ENCODE data around the gene PRIMPOL. TPM values are rescaled to one million over a fixed set of nuclear protein-coding genes. Genes with fewer than 3 reads are reported as not detected.
"Not testable (repeated sequence)": the region's sequence is repeated elsewhere in the genome, so short reads cannot be mapped to it uniquely, and the experiment has no call there.

PRIMPOL gene
- total RNA-seq (10 to 100 TPM; 14.8 to 88.8 (median 32.4) TPM), polyA plus RNA-seq (10 to 100 TPM; 11.5 to 20.2 (median 12.8) TPM)
- long read RNA-seq, donor 1 = 0 reads
- long read RNA-seq, donor 2, partial matches to known transcripts = 0 of 2 reads
- long read RNA-seq, donor 2, other reads (novel, unspliced or antisense) = 0 of 2 reads
- long read RNA-seq, donor 3, partial matches to known transcripts = 0 of 5 reads
- long read RNA-seq, donor 3, other reads (novel, unspliced or antisense) = 0 of 5 reads
- long read RNA-seq, donor 4 = 0 reads
- long read RNA-seq, donor 5, partial matches to known transcripts = 0 of 2 reads
- long read RNA-seq, donor 5, other reads (novel, unspliced or antisense) = 0 of 2 reads
- long read RNA-seq, donor 6, transcript PRIMPOL-208 (3 exons, 498 nt) = major isoform, 8 of 12 reads
- long read RNA-seq, donor 6, partial matches to known transcripts = 0 of 12 reads
- long read RNA-seq, donor 6, other reads (novel, unspliced or antisense) = 0 of 12 reads
- long read RNA-seq, donor 7, partial matches to known transcripts = 0 of 2 reads
- long read RNA-seq, donor 7, other reads (novel, unspliced or antisense) = 0 of 2 reads
- long read RNA-seq, donor 8, transcript PRIMPOL-208 (3 exons, 498 nt) = major isoform, 6 of 12 reads
- long read RNA-seq, donor 8, partial matches to known transcripts = 0 of 12 reads
- long read RNA-seq, donor 8, other reads (novel, unspliced or antisense) = 6 of 12 reads
- long read RNA-seq, donor 9, partial matches to known transcripts = 0 of 1 reads
- long read RNA-seq, donor 9, other reads (novel, unspliced or antisense) = 0 of 1 reads
- long read RNA-seq, donor 10, partial matches to known transcripts = 0 of 2 reads
- long read RNA-seq, donor 10, other reads (novel, unspliced or antisense) = 0 of 2 reads

GRCh38 chr4:184649026-184649970, at the start of gene PRIMPOL, which contains the start of gene CASP3:
PRIMPOL (plus strand) TSS chr4:184649738; CDS start chr4:184657141, 7,403 bp downstream.
CASP3 (minus strand) TSS chr4:184649447; CDS start chr4:184638453, 10,994 bp downstream.
- H3K27ac ChIP-seq = peak within 1 kb of the TSS; percentile 95 to 100 (median 98)
- WGBS, 5 donors = 0 to 1% (median 0%) methylated on average over 28 to 86 of the region's 90 CpGs
- peak within 1 kb of the TSS; percentile 74 to 93 (median 80) for H3K4me3 ChIP-seq
- no peaks in the 10 kb centered on the region for H3K9me3 ChIP-seq
- peak; percentile 98 to 99 for DNase-seq
- no peaks in the 10 kb centered on the region for H3K27me3 ChIP-seq
- peaks cover 0 to 10% (median 0%) of the 10 kb centered on the region in 4 donors for H3K36me3 ChIP-seq
- H3K4me1 ChIP-seq = peaks cover 38 to 64% (median 51%) of the 10 kb centered on the region in 4 donors
- TF ChIP-seq, protein P1, sequence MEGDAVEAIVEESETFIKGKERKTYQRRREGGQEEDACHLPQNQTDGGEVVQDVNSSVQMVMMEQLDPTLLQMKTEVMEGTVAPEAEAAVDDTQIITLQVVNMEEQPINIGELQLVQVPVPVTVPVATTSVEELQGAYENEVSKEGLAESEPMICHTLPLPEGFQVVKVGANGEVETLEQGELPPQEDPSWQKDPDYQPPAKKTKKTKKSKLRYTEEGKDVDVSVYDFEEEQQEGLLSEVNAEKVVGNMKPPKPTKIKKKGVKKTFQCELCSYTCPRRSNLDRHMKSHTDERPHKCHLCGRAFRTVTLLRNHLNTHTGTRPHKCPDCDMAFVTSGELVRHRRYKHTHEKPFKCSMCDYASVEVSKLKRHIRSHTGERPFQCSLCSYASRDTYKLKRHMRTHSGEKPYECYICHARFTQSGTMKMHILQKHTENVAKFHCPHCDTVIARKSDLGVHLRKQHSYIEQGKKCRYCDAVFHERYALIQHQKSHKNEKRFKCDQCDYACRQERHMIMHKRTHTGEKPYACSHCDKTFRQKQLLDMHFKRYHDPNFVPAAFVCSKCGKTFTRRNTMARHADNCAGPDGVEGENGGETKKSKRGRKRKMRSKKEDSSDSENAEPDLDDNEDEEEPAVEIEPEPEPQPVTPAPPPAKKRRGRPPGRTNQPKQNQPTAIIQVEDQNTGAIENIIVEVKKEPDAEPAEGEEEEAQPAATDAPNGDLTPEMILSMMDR (IDR thresholded peaks at IDR 0.05) = peak in 3 of 7 experiments; percentile 9 to 43 (median 27)
- TF ChIP-seq EP300 (IDR thresholded peaks at IDR 0.05) (no peak), POLR2A (IDR thresholded peaks at IDR 0.05) (peak in 2 of 4 donors; percentile 24 to 91), POLR2AphosphoS5 (IDR thresholded peaks at IDR 0.05) (peak; percentile 81 to 98 (median 97))
- intact Hi-C loops (cut with DNase I; ENCODE audit: low total_unique reads) = no loop called here

DNA sequence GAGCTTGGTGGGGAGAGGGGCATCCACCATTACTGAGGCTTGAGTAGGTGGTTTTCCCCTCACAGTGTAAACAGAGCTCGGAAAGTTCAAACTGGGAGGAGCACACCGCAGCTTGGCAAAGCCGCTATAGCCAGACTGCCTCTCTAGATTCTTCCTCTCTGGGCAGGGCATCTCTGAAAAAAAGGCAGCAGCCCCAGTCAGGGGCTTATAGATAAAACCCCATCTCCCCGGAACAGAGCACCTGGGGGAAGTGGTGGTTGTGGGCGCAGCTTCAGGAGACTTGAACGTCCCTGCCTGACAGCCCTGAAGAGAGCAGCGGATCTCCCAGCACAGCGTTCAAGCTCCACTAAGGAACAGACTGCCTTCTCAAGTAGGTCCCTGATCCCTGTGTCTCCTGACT, 48.6 kb upstream of the PRIMPOL start:
- intact Hi-C loops (cut with DNase I; ENCODE audit: low total_unique reads); H3K4me3 ChIP-seq; DNase-seq; H3K27me3 ChIP-seq; H3K27ac ChIP-seq; H3K36me3 ChIP-seq: not testable (repeated sequence)
- H3K9me3 ChIP-seq = peaks cover 0 to 21% (median 19%) of the 10 kb centered on the region in 4 donors
- H3K4me1 ChIP-seq = peaks cover 4 to 14% (median 9%) of the 10 kb centered on the region in 4 donors
- WGBS, 5 donors = 57 to 78% (median 72%) methylated on average over 3 to 8 of the region's 8 CpGs

- H3K4me1 ChIP-seq = peaks cover 0 to 14% (median 2%) of the 10 kb centered on the region in 4 donors
- H3K27ac ChIP-seq; H3K27me3 ChIP-seq; H3K4me3 ChIP-seq; H3K36me3 ChIP-seq; DNase-seq; intact Hi-C loops (cut with DNase I; ENCODE audit: low total_unique reads): not testable (repeated sequence)
- WGBS, 5 donors = 0% methylated on average over 1 of the region's 1 CpG
- H3K9me3 ChIP-seq = peaks cover 0 to 27% (median 22%) of the 10 kb centered on the region in 4 donors
These were observed 46.7 kb upstream of the PRIMPOL start for GRCh38 chr4:184602857-184603256.

DNA sequence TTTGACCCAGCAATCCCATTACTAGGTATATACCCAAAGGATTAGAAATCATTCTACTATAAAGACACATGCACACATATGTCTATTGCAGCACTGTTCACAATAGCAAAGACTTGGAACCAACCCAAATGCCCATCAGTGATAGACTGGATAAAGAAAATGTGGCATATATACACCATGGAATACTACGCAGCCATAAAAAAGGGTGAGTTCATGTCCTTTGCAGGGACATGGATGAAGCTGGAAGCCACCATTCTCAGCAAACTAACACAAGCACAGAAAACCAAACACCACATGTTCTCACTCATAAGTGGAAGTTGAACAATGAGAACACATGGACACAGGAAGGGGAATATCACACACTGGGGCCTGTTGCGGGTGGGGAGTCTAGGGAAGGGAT, 42.1 kb upstream of the PRIMPOL start:
- H3K27ac ChIP-seq; H3K36me3 ChIP-seq; H3K4me1 ChIP-seq; DNase-seq; H3K27me3 ChIP-seq; H3K4me3 ChIP-seq; intact Hi-C loops (cut with DNase I; ENCODE audit: low total_unique reads): not testable (repeated sequence)
- WGBS, 5 donors = 50 to 97% (median 95%) methylated on average over 2 of the region's 2 CpGs
- H3K9me3 ChIP-seq = peaks cover 0 to 27% (median 22%) of the 10 kb centered on the region in 4 donors

GRCh38 chr4:184612074-184612473, 37.5 kb upstream of the PRIMPOL start:
- no peaks in the 10 kb centered on the region for H3K27me3 ChIP-seq
- TF ChIP-seq POLR2AphosphoS5 (IDR thresholded peaks at IDR 0.05) (no peak), EP300 (IDR thresholded peaks at IDR 0.05) (no peak), POLR2A (IDR thresholded peaks at IDR 0.05) (no peak)
- TF ChIP-seq, protein P1 (IDR thresholded peaks at IDR 0.05) = no peak

More at GRCh38 chr4:184612074-184612473, 37.5 kb upstream of the PRIMPOL start:
- Histone ChIP-seq H3K27ac (no peak overlapping the region), H3K4me3 (no peak overlapping the region), H3K4me1 (peaks cover 0 to 7% (median 0%) of the 10 kb centered on the region in 4 donors), H3K9me3 (peaks cover 0 to 15% (median 4%) of the 10 kb centered on the region in 4 donors), H3K36me3 (no peaks in the 10 kb centered on the region)
- 52 to 70% (median 62%) methylated on average over 3 of the region's 3 CpGs for WGBS, 5 donors
- intact Hi-C loops (cut with DNase I; ENCODE audit: low total_unique reads) = no loop called here
- DNase-seq = no peak

Data from stomach (tissue), 19 donors.